Neutrophil (primary cell): ENCODE data around the gene CBFA2T2.
"Not testable (repeated sequence)": the region's sequence is repeated elsewhere in the genome, so short reads cannot be mapped to it uniquely, and the experiment has no call there.

Experiments used
- H3K27ac ChIP-seq: fragments of 200-600 bp; sonication (generic); 2 replicates; pipeline ENCODE4 v1.5.1; 2016; ENCODE audit warnings: mild to moderate bottlenecking, moderate library complexity
- H3K27me3 ChIP-seq: fragments of 200-600 bp; sonication (generic); 2 replicates; pipeline ENCODE4 v1.6.0; 2016; ENCODE audit warnings: mild to moderate bottlenecking
- H3K36me3 ChIP-seq: fragments of 200-600 bp; sonication (generic); 2 replicates; pipeline ENCODE4 v1.5.1; 2017
- H3K4me1 ChIP-seq, 2 experiments: fragments of 200-600 bp in 1 of 2; sonication (generic) in 1 of 2; 1 replicate in 1 of 2; 2 replicates in 1 of 2; pipeline versions ENCODE4 v1.5.1 to v1.6.1; 2013 to 2016; ENCODE audit warnings: low read depth in 1 of 2, low read length in 1 of 2, mild to moderate bottlenecking in 1 of 2, moderate library complexity in 1 of 2; ENCODE audit not compliant: control insufficient read depth in 1 of 2, insufficient read depth in 1 of 2
- H3K4me3 ChIP-seq, 2 experiments: fragments of 200-600 bp in 1 of 2; sonication (generic) in 1 of 2; 1 replicate in 1 of 2; 2 replicates in 1 of 2; pipeline ENCODE4 v1.5.1; 2013 to 2016; ENCODE audit warnings: low read depth in 1 of 2, low read length in 1 of 2, mild to moderate bottlenecking in 1 of 2, moderate library complexity in 1 of 2
- H3K9me3 ChIP-seq: fragments of 200-600 bp; sonication (generic); 2 replicates; pipeline ENCODE4 v1.5.1; 2016
- CTCF ChIP-seq: fragments of 200-600 bp; sonication (generic); IDR thresholded peaks from 2 replicates; pipeline ENCODE4 v1.5.1; 2016; ENCODE audit warnings: antibody characterized with exemption

CBFA2T2 gene

GRCh38 chr20:33693741-33694638 lies 204.1 kb downstream of the CBFA2T2 start:
- Histone ChIP-seq H3K27ac (no peak overlapping the region), H3K36me3 (no peaks in the 10 kb centered on the region), H3K9me3 (no peaks in the 10 kb centered on the region), H3K4me3 (no peak overlapping the region), H3K4me1 (no peaks in the 10 kb centered on the region), H3K27me3 (no peaks in the 10 kb centered on the region)
- no peak for TF ChIP-seq CTCF

GRCh38 chr20:33694639-33695012 lies 204.7 kb downstream of the CBFA2T2 start:
- H3K27me3 ChIP-seq: no peaks in the 10 kb centered on the region
- no peak overlapping the region for H3K27ac ChIP-seq
- no peak overlapping the region for H3K4me3 ChIP-seq
- H3K9me3 ChIP-seq: no peaks in the 10 kb centered on the region
- TF ChIP-seq CTCF: no peak
- H3K36me3 ChIP-seq: no peaks in the 10 kb centered on the region
- no peaks in the 10 kb centered on the region for H3K4me1 ChIP-seq

- TF ChIP-seq CTCF: no peak
- H3K36me3 ChIP-seq: no peaks in the 10 kb centered on the region
- H3K9me3 ChIP-seq: no peaks in the 10 kb centered on the region
- no peaks in the 10 kb centered on the region for H3K4me1 ChIP-seq
- H3K27me3 ChIP-seq: no peaks in the 10 kb centered on the region
- H3K27ac ChIP-seq: no peak overlapping the region
- H3K4me3 ChIP-seq: no peak overlapping the region
Measured at GRCh38 chr20:33696448-33696847, 206.6 kb downstream of the CBFA2T2 start.

GRCh38 chr20:33697129-33697528 lies 207.2 kb downstream of the CBFA2T2 start:
- no peak for TF ChIP-seq CTCF
- H3K27me3 ChIP-seq: no peaks in the 10 kb centered on the region
- no peak overlapping the region for H3K4me3 ChIP-seq
- no peaks in the 10 kb centered on the region for H3K9me3 ChIP-seq
- H3K4me1 ChIP-seq: no peaks in the 10 kb centered on the region
- no peaks in the 10 kb centered on the region for H3K36me3 ChIP-seq
- H3K27ac ChIP-seq: no peak overlapping the region

- H3K27ac ChIP-seq, H3K9me3 ChIP-seq, H3K4me3 ChIP-seq, H3K4me1 ChIP-seq, H3K36me3 ChIP-seq, H3K27me3 ChIP-seq: not testable (repeated sequence)
Measured at GRCh38 chr20:33698966-33699365, 209.1 kb downstream of the CBFA2T2 start.
